Smooth muscle cell (in vitro differentiated cells): Measurements from ENCODE around the gene USHBP1. TPM values are rescaled to one million over a fixed set of nuclear protein-coding genes. Genes with fewer than 3 reads are reported as not detected.

Experiments used
- DNase-seq: peaks from one replicate; lab custom pipeline; 2025; ENCODE audit not compliant: unreplicated experiment; lab: John Stamatoyannopoulos, UW
- H2AFZ ChIP-seq: fragments of 200-600 bp; sonication (generic); 2 replicates; pipeline ENCODE4 v1.6.0; 2016; ENCODE audit warnings: antibody characterized with exemption, low read depth, mild to moderate bottlenecking
- H3F3A ChIP-seq: fragments of 200-600 bp; sonication (generic); 2 replicates; pipeline ENCODE4 v1.6.0; 2017; ENCODE audit warnings: antibody characterized with exemption, low read depth
- H3K27ac ChIP-seq: fragments of 200-600 bp; sonication (generic); 2 replicates; pipeline ENCODE4 v1.5.1; 2016; ENCODE audit warnings: low read depth, mild to moderate bottlenecking
- H3K27me3 ChIP-seq: fragments of 200-600 bp; sonication (generic); 2 replicates; pipeline ENCODE4 v1.6.1; 2016; ENCODE audit warnings: low read depth, mild to moderate bottlenecking
- H3K36me3 ChIP-seq: fragments of 200-600 bp; sonication (generic); 2 replicates; pipeline ENCODE4 v1.5.1; 2016; ENCODE audit warnings: low read depth
- H3K4me1 ChIP-seq: fragments of 200-600 bp; sonication (generic); 2 replicates; pipeline ENCODE4 v1.5.1; 2016; ENCODE audit warnings: low read depth
- H3K4me2 ChIP-seq: fragments of 200-600 bp; sonication (generic); 2 replicates; pipeline ENCODE4 v1.6.0; 2016; ENCODE audit warnings: mild to moderate bottlenecking
- H3K4me3 ChIP-seq: fragments of 200-600 bp; sonication (generic); 2 replicates; pipeline ENCODE4 v1.5.1; 2016; ENCODE audit warnings: mild to moderate bottlenecking
- H3K79me2 ChIP-seq: fragments of 200-600 bp; sonication (generic); 2 replicates; pipeline ENCODE4 v1.6.0; 2016; ENCODE audit warnings: low read depth, mild to moderate bottlenecking
- H3K9ac ChIP-seq: fragments of 200-600 bp; sonication (generic); 2 replicates; pipeline ENCODE4 v1.6.0; 2016; ENCODE audit warnings: low read depth
- H3K9me3 ChIP-seq: fragments of 200-600 bp; sonication (generic); replicated peaks from 2 replicates; pipeline ENCODE4 v1.5.1; 2016; ENCODE audit warnings: low read depth
- H4K20me1 ChIP-seq: fragments of 200-600 bp; sonication (generic); 2 replicates; pipeline ENCODE4 v1.6.0; 2016; ENCODE audit warnings: low read depth
- CTCF ChIP-seq: fragments of 200-600 bp; sonication (generic); IDR thresholded peaks from 2 replicates; pipeline ENCODE4 v1.5.1; 2017; ENCODE audit warnings: borderline replicate concordance, mild to moderate bottlenecking, antibody characterized with exemption; ENCODE audit not compliant: insufficient read depth, poor library complexity, severe bottlenecking
- WGBS: methylation state at CpG from one replicate; pipeline ENCODE4 v1.1.7; 2016; ENCODE audit warnings: low lambda C conversion rate; 5-methylcytosine and 5-hydroxymethylcytosine counted together
- polyA plus RNA-seq: library from polyadenylated mRNA; unstranded; fragments of >200 nt; fragmentation: Nextera tagmentation; extraction: Ambion mirVana; gene quantifications from 2 replicates; pipeline ENCODE4 v1.2.1, GENCODE V29; 2016
- total RNA-seq: library from RNA; depleted of rRNA; stranded (reverse); fragments of >200 nt; gene quantifications from 2 replicates; pipeline ENCODE4 v1.2.3, GENCODE V29; 2014

Gene USHBP1
- total and polyA plus RNA-seq, 2 experiments from 2014 or later: not detected

GRCh38 chr19:17210296-17210695 is 54.2 kb downstream of the USHBP1 start:
- Histone ChIP-seq H3K27me3 (no peaks in the 10 kb centered on the region), H3F3A (no peaks in the 10 kb centered on the region), H2AFZ (no peak overlapping the region), H3K36me3 (no peaks in the 10 kb centered on the region), H3K4me2 (no peak overlapping the region), H3K9ac (no peak overlapping the region), H3K79me2 (no peaks in the 10 kb centered on the region), H3K4me1 (peaks cover 5% of the 10 kb centered on the region), H3K27ac (no peak overlapping the region), H3K4me3 (no peak overlapping the region), H3K9me3 (no peaks in the 10 kb centered on the region), H4K20me1 (no peaks in the 10 kb centered on the region)
- TF ChIP-seq CTCF: no peak
- WGBS: 96% methylated on average over 14 of the region's 14 CpGs
- DNase-seq: no peak

- H3K9ac ChIP-seq: no peak overlapping the region
- H3K4me3 ChIP-seq: no peak overlapping the region
- no peaks in the 10 kb centered on the region for H3K27me3 ChIP-seq
- WGBS: 75% methylated on average over 21 of the region's 28 CpGs
- H3K4me2 ChIP-seq: no peak overlapping the region
- no peaks in the 10 kb centered on the region for H3K36me3 ChIP-seq
- no peak for TF ChIP-seq CTCF
- no peak overlapping the region for H2AFZ ChIP-seq
- no peak overlapping the region for H3K27ac ChIP-seq
- DNase-seq: no peak
- H3K79me2 ChIP-seq: no peaks in the 10 kb centered on the region
- peaks cover under 1% of the 10 kb centered on the region for H3K4me1 ChIP-seq
- no peaks in the 10 kb centered on the region for H3F3A ChIP-seq
- no peaks in the 10 kb centered on the region for H4K20me1 ChIP-seq
- no peaks in the 10 kb centered on the region for H3K9me3 ChIP-seq
Measured at GRCh38 chr19:17209126-17210036, 55.2 kb downstream of the USHBP1 start.

- Histone ChIP-seq H3K36me3 (no peaks in the 10 kb centered on the region), H3K4me3 (no peak overlapping the region), H3K9me3 (no peaks in the 10 kb centered on the region), H3K27me3 (no peaks in the 10 kb centered on the region), H3F3A (no peaks in the 10 kb centered on the region), H3K9ac (no peak overlapping the region), H3K4me1 (no peaks in the 10 kb centered on the region), H3K4me2 (no peak overlapping the region), H3K27ac (no peak overlapping the region), H4K20me1 (no peaks in the 10 kb centered on the region), H2AFZ (no peak overlapping the region), H3K79me2 (no peaks in the 10 kb centered on the region)
- no peak for DNase-seq
- WGBS: 98% methylated on average over 25 of the region's 25 CpGs
- no peak for TF ChIP-seq CTCF
Measured at GRCh38 chr19:17206736-17207581, 57.6 kb downstream of the USHBP1 start.
